Stimulated activated CD4-positive, alpha-beta T cell treated with anti-CD3 and anti-CD28 coated beads, Interleukin-2, amount 100 ng/mL, for 24 hours (primary cell): Measurements from ENCODE around the gene POU2AF2.
"Not testable (repeated sequence)": the region's sequence is repeated elsewhere in the genome, so short reads cannot be mapped to it uniquely, and the experiment has no call there.

Experiments used
- DNase-seq, 2 donors: peaks; one replicate each; pipeline ENCODE4 v3.0.0-alpha.2; 2020

Gene POU2AF2

GRCh38 chr11:111305876-111306275 is 60.4 kb downstream of the POU2AF2 start:
- DNase-seq, result no peak

DNA sequence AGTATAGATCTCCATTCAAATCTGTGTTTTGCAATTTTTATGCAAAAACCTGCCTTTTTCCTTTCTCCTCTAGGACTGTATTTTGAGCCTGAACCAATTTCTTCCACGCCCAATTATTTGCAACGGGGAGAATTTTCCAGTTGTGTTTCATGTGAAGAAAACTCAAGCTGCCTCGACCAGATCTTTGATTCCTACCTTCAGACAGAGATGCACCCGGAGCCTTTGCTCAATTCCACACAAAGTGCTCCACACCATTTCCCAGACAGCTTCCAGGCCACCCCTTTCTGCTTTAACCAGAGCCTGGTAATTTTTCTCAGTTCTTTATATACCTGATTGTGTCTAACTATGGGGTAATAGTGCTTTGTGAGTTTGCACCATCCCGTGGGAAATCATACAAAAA is 60.8 kb downstream of the POU2AF2 start:
- DNase-seq, result no peak

GRCh38 chr11:111307472-111308108 is 62.1 kb downstream of the POU2AF2 start:
- DNase-seq, result no peak

- no peak for DNase-seq
Observed at GRCh38 chr11:111308140-111308539, 62.6 kb downstream of the POU2AF2 start.

GRCh38 chr11:111309215-111309915 is 63.8 kb downstream of the POU2AF2 start:
- DNase-seq, result no peak

DNA sequence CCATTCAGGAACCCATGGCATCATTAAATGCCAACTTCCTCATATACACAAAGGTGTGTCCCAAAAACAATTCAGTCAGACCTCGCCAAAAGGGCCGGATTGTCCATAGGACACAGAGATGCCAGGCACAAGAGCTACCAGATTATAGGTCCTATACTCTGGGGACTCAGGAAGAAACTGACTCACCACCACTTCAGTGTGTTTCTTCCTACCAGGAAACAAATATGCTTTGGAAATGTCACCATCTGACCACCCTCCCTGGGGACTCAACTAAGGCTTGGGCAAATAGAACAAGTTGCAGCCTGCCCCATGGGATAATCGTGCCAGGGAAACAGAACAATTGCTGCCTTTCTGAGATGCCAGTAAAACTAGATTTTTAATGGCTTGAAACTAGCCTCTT is 64.6 kb downstream of the POU2AF2 start:
- no peak for DNase-seq

- no peak for DNase-seq
Observed at GRCh38 chr11:111310723-111311122, 65.2 kb downstream of the POU2AF2 start.

DNA sequence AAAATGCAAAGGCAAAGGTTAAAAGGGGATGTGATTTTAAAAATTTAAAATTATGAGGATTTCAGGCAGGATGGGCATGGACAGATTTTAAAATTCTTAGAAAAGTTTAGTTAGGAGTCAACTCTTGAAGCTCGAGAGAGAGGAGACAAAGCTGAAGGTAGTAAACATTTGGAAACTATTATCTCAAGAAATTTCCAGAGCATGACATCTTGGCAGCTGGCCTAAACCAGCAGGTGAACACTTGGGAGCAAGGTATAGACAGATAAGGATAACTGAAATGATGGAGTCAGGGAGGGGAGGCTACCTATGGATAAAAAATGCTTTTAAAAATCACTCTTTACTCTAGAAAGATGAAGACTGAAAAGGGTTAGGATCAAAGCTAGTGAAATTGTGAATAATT is 66.6 kb downstream of the POU2AF2 start:
- DNase-seq, result no peak

DNA sequence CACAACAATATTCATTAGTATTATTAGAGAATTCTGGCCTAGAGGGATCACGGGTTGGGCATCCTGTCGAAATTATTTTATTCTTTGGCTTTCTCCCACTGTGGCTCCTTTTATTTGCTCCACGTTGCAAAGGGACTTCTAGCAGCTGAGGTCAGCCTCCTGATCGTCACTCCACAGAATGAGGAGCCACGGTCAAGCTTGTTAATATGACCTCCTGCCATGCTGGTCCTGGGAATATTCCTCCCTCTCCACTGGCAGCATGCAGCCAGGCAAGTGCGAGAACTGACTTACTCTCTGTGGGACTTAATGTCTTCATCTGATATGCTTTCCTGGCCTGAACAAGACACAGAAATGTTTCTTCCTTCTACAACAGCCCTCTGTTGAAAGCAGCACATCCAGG is 73.8 kb downstream of the POU2AF2 start:
- DNase-seq, result no peak

- not testable (repeated sequence) for DNase-seq
Observed at GRCh38 chr11:111320199-111320598, 74.7 kb downstream of the POU2AF2 start.

DNA sequence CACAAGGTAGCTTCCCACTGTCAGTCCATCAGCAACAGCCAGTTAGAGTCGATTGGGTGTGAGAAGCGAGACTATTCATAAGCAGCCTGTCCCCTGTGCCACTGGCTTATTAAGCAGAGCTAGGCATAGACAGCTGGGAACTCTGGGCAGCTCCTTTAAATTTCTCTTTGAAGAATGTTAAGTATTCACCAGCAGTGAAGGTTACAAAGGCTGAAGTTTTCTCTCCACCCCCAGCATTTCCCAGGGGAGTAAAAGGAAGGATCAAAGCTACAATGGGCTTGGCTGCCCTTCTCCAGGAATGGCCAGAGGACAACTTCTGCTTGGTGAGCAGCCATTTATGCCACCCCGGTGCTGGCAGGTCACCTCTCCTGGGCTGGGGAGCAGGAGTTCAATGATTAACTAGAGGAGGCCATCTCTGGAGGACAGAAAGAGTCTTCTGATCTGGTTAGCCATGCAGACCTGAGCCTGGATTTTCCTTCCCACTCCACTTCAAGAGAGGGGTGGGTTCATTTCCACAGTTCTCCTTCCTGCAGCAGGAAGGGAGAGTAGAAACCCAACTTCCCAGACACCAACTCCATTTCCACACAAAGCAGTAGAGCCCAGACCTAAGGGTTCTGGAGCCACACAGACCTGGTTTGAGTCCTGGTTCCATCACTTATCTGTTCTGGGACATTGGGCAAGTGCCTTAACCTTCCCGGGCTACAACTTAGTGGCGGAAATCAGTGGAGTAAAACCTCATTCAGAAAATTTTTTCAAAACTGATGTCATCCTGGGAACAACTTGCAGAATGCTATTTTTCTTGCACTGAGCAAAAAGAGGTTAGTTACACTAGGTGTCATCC is 75.4 kb downstream of the POU2AF2 start:
- no peak for DNase-seq

DNA sequence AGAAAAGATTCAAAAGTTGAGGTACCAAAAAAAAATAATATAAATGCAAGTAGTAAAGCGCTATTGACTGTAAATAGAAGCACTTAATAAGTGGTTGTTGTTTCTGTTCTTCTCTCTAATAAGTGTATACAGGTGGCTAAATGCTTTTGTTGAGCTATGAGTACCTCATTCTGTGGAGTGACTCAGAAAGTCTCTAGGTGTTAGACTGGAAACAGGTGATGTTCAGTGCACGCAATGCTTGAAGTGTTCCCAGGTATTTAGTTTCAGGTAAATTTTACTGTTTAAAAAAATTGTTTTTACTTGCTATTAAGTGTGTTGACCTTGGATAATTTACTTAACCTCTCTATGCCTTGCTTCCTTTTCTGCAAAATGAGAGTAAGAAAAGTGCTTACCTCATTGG is 77.0 kb downstream of the POU2AF2 start:
- no peak for DNase-seq

GRCh38 chr11:111324277-111324720 is 78.8 kb downstream of the POU2AF2 start:
- DNase-seq, result no peak

- no peak for DNase-seq
Observed at GRCh38 chr11:111325259-111325658, 79.7 kb downstream of the POU2AF2 start.

- no peak for DNase-seq
Observed at GRCh38 chr11:111326824-111327223, 81.3 kb downstream of the POU2AF2 start.

DNA sequence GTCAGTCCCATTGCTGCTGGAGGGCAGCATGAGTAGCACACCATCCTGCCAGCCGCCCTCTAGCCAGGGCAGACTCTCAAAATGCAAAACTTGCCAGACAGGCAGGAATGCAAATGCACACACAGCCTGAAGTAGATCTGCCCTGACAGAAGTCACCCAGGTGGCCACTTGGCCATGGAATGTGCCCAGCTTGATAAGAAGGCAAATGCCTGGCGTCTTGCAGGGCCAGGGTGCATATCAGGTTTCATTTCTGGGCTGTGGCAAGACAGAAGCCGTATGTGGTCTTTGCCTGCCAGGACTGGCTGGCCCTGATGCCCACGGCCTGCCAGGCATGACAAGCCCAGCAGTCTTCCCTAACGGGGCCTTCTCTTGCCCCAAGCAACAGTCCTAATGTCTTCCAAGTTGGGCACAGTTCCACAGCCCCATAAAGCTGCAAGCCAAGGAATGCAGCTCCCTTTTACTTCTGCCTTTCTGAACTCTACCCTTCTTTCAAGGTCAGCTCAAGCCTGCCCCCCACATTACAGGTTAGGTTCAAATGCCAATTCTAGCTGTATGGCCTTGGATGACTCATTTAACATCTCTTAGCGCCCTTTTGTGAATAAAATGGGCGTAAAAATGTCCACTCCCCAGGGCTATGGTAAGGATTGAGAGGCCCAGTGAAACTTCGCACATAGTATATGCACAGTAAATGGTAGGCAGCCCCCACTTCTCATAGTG is 82.5 kb downstream of the POU2AF2 start:
- DNase-seq, result no peak

DNA sequence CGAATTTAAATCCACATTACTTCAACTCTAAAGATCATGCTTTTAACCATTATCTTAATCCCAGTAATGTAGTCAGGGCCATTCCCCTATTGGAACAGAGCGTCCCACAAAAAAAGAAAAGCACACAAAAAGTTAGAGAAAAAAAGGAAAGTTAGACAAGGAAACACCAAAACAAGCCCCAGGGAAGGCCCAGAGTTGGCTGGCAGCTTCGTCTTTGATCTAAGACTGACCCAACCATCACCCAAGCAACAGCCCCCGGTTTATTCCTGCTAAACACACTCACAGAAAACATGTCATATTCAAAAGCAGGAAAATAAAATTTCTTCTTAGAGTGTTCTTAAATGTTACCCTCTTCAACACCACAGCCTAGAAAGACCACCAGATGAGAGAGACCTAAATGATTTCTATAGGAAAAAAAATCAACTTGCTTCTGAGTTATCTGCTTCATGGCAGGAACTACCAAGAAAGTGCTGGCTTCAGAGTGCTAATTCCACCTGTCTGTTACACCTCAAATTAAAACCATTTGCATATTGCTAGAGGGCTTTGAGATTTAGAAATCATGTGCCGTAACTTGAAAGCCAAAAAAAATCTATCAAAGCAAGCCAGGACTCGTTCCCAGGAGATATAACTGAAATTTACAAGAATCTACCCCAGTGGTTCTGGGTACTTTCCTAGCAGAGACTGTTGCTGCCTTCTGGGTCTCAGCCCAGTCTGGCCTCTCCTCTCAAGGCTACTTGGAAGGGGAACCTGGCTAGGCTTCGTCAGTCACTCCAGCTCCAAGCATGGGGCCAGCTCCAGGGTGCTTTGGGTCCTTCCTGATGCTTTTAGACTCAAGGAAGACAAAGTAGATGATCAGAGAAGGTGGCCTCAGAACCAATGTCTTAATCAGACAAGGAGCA is 84.0 kb downstream of the POU2AF2 start:
- no peak for DNase-seq

DNA sequence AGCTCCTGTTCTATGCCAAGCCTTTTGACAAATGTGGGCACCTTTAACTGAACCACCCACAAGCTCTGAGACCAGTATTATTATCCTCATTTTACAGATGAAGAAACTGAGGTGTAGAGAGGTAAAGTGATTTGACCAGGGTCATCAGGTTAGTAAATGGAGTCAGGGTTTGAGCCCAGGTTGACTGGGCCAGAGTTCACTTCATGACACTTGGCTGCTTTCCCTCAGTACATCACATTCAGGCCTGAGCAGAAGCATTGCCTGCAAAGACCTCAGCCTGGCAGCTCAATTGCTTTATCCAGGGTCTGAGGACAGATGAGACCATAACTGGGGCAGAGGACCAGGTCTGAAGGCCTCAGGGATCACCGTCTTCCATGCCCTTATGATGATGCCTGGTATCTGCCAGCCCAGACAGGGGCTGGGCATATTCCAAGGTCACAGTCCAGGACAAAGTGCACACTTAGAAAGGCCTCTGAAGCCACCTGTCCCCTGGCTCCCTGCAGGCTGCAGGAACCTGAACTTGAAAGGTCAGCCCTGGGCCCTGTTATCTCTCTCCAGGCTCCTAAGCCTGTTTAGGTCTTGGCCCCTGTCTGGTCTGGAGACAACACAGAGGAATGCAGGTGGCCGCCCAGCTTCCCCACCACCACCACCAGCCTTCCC is 84.8 kb downstream of the POU2AF2 start:
- no peak for DNase-seq

GRCh38 chr11:111331711-111332479 is 86.4 kb downstream of the POU2AF2 start:
- no peak for DNase-seq
